HepG2 (cell line): ENCODE results near the gene ABCA8. TPM values are rescaled to one million over a fixed set of nuclear protein-coding genes. Genes with fewer than 3 reads are reported as not detected.

ENCODE experiments used
- ATAC-seq: fragments of 200-7000 bp; cut with Tn5 transposase; 3 replicates; pipeline ENCODE4 v1.9.1; 2020; ENCODE audit warnings: mild to moderate bottlenecking, moderate library complexity
- BruUV-seq: library from RNA; stranded (reverse); fragments of 400-500 nt; replicated peaks from 2 replicates; lab custom pipeline; 2021; lab: Mats Ljungman, UMichigan
- CTCF ChIA-PET: fragments of 300-600 bp; formaldehyde crosslinking; extraction: SDS; loops from one replicate; lab custom pipeline; 2021; ENCODE audit warnings: low total read pairs, inconsistent platforms, low intra/inter-chr PET ratio; lab: Yijun Ruan, JAX
- POLR2A ChIA-PET: fragments of 350-600 bp; sonication (Branson Sonifier 250); formaldehyde crosslinking; loops from one replicate; lab custom pipeline; 2020; ENCODE audit warnings: antibody characterized with exemption, inconsistent platforms; lab: Yijun Ruan, JAX
- DNase-seq: peaks from one replicate; pipeline ENCODE4 v3.0.0-alpha.2; 2015; ENCODE audit warnings: low spot score
- FAIRE-seq: peaks from 3 replicates; lab custom pipeline; 2011; peaks lifted over from hg19 to GRCh38; lab: Jason Lieb, UNC
- H2AFZ ChIP-seq: one replicate; pipeline ENCODE4 v1.6.1; 2011; ENCODE audit warnings: low read length, inconsistent platforms
- H3K27ac ChIP-seq: fragments of 300-600 bp; 3 replicates; pipeline ENCODE4 v1.8.0; 2011; ENCODE audit warnings: mixed run types, mild to moderate bottlenecking, mixed read lengths, low read length, inconsistent platforms; ENCODE audit not compliant: insufficient read depth; ENCODE audit errors: extremely low read length
- H3K27me3 ChIP-seq, 2 experiments: fragments of 200-600 bp in 1 of 2; 2 replicates in 1 of 2; 3 replicates in 1 of 2; pipeline versions ENCODE4 v1.6.0 to v1.8.0; 2011; ENCODE audit warnings: low read length in 2 of 2, mild to moderate bottlenecking in 2 of 2, moderate library complexity in 2 of 2, inconsistent platforms in 1 of 2; ENCODE audit not compliant: insufficient read depth in 2 of 2, control insufficient read depth in 1 of 2
- H3K36me3 ChIP-seq, 2 experiments: fragments of 200-600 bp in 1 of 2; replicated peaks in 1 of 2; 2 replicates in 1 of 2; 3 replicates in 1 of 2; pipeline versions ENCODE4 v1.5.1 to v1.8.0; 2011; ENCODE audit warnings: low read length in 2 of 2, inconsistent platforms in 1 of 2; ENCODE audit not compliant: insufficient read depth in 2 of 2, control insufficient read depth in 1 of 2
- H3K4me1 ChIP-seq: 2 replicates; pipeline ENCODE4 v1.5.1; 2012; ENCODE audit warnings: low read length, inconsistent platforms; ENCODE audit not compliant: insufficient read depth
- H3K4me2 ChIP-seq: 2 replicates; pipeline ENCODE4 v1.6.0; 2011; ENCODE audit warnings: low read depth, low read length, inconsistent platforms
- H3K4me3 ChIP-seq, 3 experiments: fragments of 200-600 bp in 1 of 3; sonication (generic), shearing (Covaris generic) in 1 of 3; replicated peaks in 1 of 3; 2 replicates each; pipeline ENCODE4 v1.5.1; 2011 to 2016; ENCODE audit warnings: low read length in 3 of 3, inconsistent platforms in 2 of 3, low read depth in 2 of 3, mild to moderate bottlenecking in 2 of 3, control low read depth in 1 of 3, mixed read lengths in 1 of 3; ENCODE audit not compliant: insufficient read depth in 1 of 3
- H3K79me2 ChIP-seq: one replicate; pipeline ENCODE4 v1.6.1; 2011; ENCODE audit warnings: low read length, inconsistent platforms; ENCODE audit not compliant: insufficient read depth
- H3K9ac ChIP-seq: 2 replicates; pipeline ENCODE4 v1.6.0; 2011; ENCODE audit warnings: mild to moderate bottlenecking, low read depth, low read length, inconsistent platforms; ENCODE audit not compliant: insufficient read depth
- H3K9me3 ChIP-seq: 2 replicates; pipeline ENCODE4 v1.5.1; 2012; ENCODE audit warnings: mild to moderate bottlenecking, low read length
- H4K20me1 ChIP-seq: 2 replicates; pipeline ENCODE4 v1.6.0; 2011; ENCODE audit warnings: inconsistent platforms, mild to moderate bottlenecking, low read length, moderate library complexity; ENCODE audit not compliant: insufficient read depth
- CHD2 ChIP-seq: IDR thresholded peaks from 2 replicates; pipeline ENCODE4 v1.6.1; 2011; ENCODE audit warnings: low read depth, low read length, improper control_type of control experiment
- HNRNPK ChIP-seq: fragments of 200-400 bp; formaldehyde crosslinking; IDR thresholded peaks from 2 replicates; pipeline ENCODE4 v1.6.1; 2018; ENCODE audit warnings: low read length, low read depth, moderate library complexity, mild to moderate bottlenecking; ENCODE audit not compliant: poor library complexity, severe bottlenecking
- HOXA3 ChIP-seq: sonication (generic); formaldehyde crosslinking; IDR thresholded peaks from 2 replicates; pipeline ENCODE4 v1.5.0; 2020; ENCODE audit warnings: missing genetic modification reagents
- JUND ChIP-seq: sonication (generic); formaldehyde crosslinking; IDR thresholded peaks from 2 replicates; pipeline ENCODE4 v1.8.0; 2022; ENCODE audit warnings: mild to moderate bottlenecking, missing genetic modification reagents
- KMT2A ChIP-seq: sonication (generic); formaldehyde crosslinking; IDR thresholded peaks from 2 replicates; pipeline ENCODE4 v1.4.0; 2020; ENCODE audit warnings: missing genetic modification reagents
- NFIC ChIP-seq: IDR thresholded peaks from 2 replicates; pipeline ENCODE4 v1.6.1; 2012; ENCODE audit warnings: mild to moderate bottlenecking, low read length, inconsistent platforms
- RFX1 ChIP-seq: fragments of 450-650 bp; IDR thresholded peaks from 2 replicates; pipeline ENCODE4 v1.6.1; 2017
- RXRB ChIP-seq: IDR thresholded peaks from 2 replicates; pipeline ENCODE4 v1.6.1; 2016; ENCODE audit warnings: borderline replicate concordance, missing genetic modification reagents, missing compliant biosample characterization
- SP2 ChIP-seq: sonication (generic); formaldehyde crosslinking; IDR thresholded peaks from 2 replicates; pipeline ENCODE4 v1.5.1; 2020; ENCODE audit warnings: mild to moderate bottlenecking, missing genetic modification reagents
- ZBTB20 ChIP-seq: sonication (generic); formaldehyde crosslinking; IDR thresholded peaks from 2 replicates; pipeline ENCODE4 v1.8.1; 2023; ENCODE audit warnings: missing genetic modification reagents, low read depth, mild to moderate bottlenecking, borderline replicate concordance
- ZC3H13 ChIP-seq: sonication (generic); formaldehyde crosslinking; IDR thresholded peaks from 2 replicates; pipeline ENCODE4 v1.8.1; 2023; ENCODE audit warnings: mild to moderate bottlenecking, missing genetic modification reagents, moderate library complexity
- WGBS: methylation state at CpG from one replicate; pipeline ENCODE4 v1.1.6; 2017; ENCODE audit warnings: low lambda C conversion rate; 5-methylcytosine and 5-hydroxymethylcytosine counted together
- in situ Hi-C: cut with HindIII; loops from 2 replicates; pipeline ENCODE4 v1.10.0; 2017; ENCODE audit warnings: low pct_unique_long_range_greater_than_20kb; ENCODE audit not compliant: extremely low pct_ligation_motif_present
- intact Hi-C: fragments of 100-400 bp; cut with micrococcal nuclease; formaldehyde crosslinking; loops from one replicate; pipeline ENCODE4 v1.10.0; 2022; ENCODE audit not compliant: unreplicated experiment
- polyA plus RNA-seq, 8 experiments: library from polyadenylated mRNA; depleted of rRNA in 3 of 8; stranded (reverse) in 7 of 8; unstranded in 1 of 8; fragments of >200 nt; fragmentation: Illumina TruSeq in 4 of 8; extraction: Trizol in 4 of 8; gene quantifications; 2 replicates each; pipeline versions ENCODE4 v1.2.1 to v1.2.3, GENCODE V29; 2011 to 2016; ENCODE audit warnings: low read depth in 4 of 8, missing spikeins in 1 of 8, mixed read lengths in 1 of 8; ENCODE audit not compliant: insufficient read depth in 1 of 8
- total RNA-seq, 5 experiments: library from RNA; depleted of rRNA; stranded (reverse); fragments of >200 nt; fragmentation: Illumina TruSeq; extraction: Trizol; gene quantifications; 2 replicates each; pipeline ENCODE4 v1.2.3, GENCODE V29; 2016; ENCODE audit warnings: low read depth in 1 of 5
- TF ChIP-seq, protein P1 (sequence below): sonication (generic); formaldehyde crosslinking; IDR thresholded peaks from 2 replicates; pipeline ENCODE4 v1.4.0; 2020; ENCODE audit warnings: missing genetic modification reagents, borderline replicate concordance
- TF ChIP-seq, protein P2 (sequence below): sonication (generic); formaldehyde crosslinking; IDR thresholded peaks from 2 replicates; pipeline ENCODE4 v1.4.0; 2020; ENCODE audit warnings: missing genetic modification reagents
- TF ChIP-seq, protein P3 (sequence below): IDR thresholded peaks from 2 replicates; pipeline ENCODE4 v1.6.1; 2016; ENCODE audit warnings: low read depth, control low read depth
- TF ChIP-seq, protein P4 (sequence below): sonication (generic); formaldehyde crosslinking; IDR thresholded peaks from 2 replicates; pipeline ENCODE4 v1.4.0; 2020; ENCODE audit warnings: mild to moderate bottlenecking, missing genetic modification reagents

The ABCA8 gene
- total and polyA plus RNA-seq, 2 of the 13 experiments (the other 11 are each of a cell fraction or from before 2014, with no cell fraction given): 0.05 to 0.18 TPM

DNA sequence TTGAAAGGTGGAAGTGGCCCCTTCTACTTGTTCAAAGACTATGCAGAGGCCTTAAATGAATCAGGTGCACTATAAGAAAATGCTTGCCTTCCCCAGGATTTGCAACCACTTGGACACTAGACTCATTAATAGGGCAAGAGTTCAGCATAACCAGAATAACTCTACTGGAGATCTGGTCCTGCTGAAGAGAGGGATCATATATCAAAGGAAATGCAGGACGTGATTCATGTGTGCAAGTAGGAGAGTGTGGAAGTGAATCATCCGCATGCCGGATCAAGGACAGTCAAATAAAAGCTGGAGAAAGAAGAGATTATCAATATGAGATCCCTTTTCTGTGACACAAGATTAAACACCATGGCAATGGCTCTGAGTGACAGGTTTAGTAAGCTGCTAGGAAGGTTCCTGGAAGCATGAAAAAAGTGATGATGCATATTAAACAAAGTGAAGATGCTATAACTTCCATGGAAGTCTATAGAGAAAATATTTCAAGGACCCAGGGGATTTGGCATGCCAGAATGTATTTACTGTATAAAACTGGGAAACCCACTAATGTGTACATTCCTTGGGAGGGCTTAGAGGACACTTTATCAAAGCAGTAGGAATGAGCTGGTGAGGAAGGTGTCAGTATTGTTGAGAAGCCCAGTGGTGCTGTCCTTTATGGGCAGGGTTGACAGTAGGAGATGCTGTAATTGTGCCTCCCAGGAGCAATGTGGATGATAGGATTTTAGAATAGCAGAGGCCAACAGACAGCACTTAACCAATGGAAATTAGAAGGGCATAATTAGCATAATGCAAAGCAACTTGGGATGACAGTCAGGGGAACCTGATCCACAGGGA, 133.1 kb downstream of the ABCA8 start:
- no peaks in the 10 kb centered on the region for H3K36me3 ChIP-seq
- H3K4me2 ChIP-seq: peak overlapping the region; percentile 76
- no peaks in the 10 kb centered on the region for H4K20me1 ChIP-seq
- WGBS: under 1% methylated on average over 3 of the region's 3 CpGs
- no peaks in the 10 kb centered on the region for H3K27me3 ChIP-seq
- DNase-seq (peak; percentile 99), FAIRE-seq (peak; percentile 8), ATAC-seq (peak; percentile 85)
- H3K4me3 ChIP-seq: peak overlapping the region in 2 of 3 experiments; percentile 53 to 57; a peak in 3 of 6 replicates
- H3K27ac ChIP-seq: peak overlapping the region; percentile 91
- peaks cover 79% of the 10 kb centered on the region for H3K4me1 ChIP-seq
- H3K79me2 ChIP-seq: no peaks in the 10 kb centered on the region
- in situ Hi-C loops (no loop called here), intact Hi-C loops (loop anchor here (1.0 to 2.0 kb wide), 2 partner anchors 45 to 87 kb away; no protein-coding TSS in a partner anchor)
- ChIA-PET POLR2A (interaction anchor here (0.6 to 2.5 kb wide), 11 partner anchors 15 to 288 kb away, joined by 3 to 37 read pairs (median 6); no protein-coding TSS in a partner anchor), CTCF (interaction anchor here (0.8 kb wide), 1 partner anchor 44 kb away, joined by 3 read pairs; no protein-coding TSS in a partner anchor)
- H2AFZ ChIP-seq: no peak overlapping the region
- H3K9me3 ChIP-seq: peaks cover 8% of the 10 kb centered on the region; the same call in 1 of the 2 replicates
- peak overlapping the region; percentile 77 for H3K9ac ChIP-seq
- BruUV-seq: no TSS peak
- peak; percentile 93 for TF ChIP-seq JUND (CRISPR knock-in tag)
- TF ChIP-seq RFX1: peak; percentile 52; the same call in 1 of the 2 replicates
- TF ChIP-seq, protein P1, sequence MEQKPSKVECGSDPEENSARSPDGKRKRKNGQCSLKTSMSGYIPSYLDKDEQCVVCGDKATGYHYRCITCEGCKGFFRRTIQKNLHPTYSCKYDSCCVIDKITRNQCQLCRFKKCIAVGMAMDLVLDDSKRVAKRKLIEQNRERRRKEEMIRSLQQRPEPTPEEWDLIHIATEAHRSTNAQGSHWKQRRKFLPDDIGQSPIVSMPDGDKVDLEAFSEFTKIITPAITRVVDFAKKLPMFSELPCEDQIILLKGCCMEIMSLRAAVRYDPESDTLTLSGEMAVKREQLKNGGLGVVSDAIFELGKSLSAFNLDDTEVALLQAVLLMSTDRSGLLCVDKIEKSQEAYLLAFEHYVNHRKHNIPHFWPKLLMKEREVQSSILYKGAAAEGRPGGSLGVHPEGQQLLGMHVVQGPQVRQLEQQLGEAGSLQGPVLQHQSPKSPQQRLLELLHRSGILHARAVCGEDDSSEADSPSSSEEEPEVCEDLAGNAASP (CRISPR knock-in tag): peak; percentile 64; the same call in 1 of the 2 replicates
- TF ChIP-seq, protein P2, sequence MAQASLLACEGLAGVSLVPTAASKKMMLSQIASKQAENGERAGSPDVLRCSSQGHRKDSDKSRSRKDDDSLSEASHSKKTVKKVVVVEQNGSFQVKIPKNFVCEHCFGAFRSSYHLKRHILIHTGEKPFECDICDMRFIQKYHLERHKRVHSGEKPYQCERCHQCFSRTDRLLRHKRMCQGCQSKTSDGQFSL: no peak
- no peak for TF ChIP-seq SP2
- TF ChIP-seq ZC3H13 (CRISPR knock-in tag): no peak
- TF ChIP-seq RXRB (CRISPR knock-in tag): peak; percentile 96
- TF ChIP-seq, protein P3, sequence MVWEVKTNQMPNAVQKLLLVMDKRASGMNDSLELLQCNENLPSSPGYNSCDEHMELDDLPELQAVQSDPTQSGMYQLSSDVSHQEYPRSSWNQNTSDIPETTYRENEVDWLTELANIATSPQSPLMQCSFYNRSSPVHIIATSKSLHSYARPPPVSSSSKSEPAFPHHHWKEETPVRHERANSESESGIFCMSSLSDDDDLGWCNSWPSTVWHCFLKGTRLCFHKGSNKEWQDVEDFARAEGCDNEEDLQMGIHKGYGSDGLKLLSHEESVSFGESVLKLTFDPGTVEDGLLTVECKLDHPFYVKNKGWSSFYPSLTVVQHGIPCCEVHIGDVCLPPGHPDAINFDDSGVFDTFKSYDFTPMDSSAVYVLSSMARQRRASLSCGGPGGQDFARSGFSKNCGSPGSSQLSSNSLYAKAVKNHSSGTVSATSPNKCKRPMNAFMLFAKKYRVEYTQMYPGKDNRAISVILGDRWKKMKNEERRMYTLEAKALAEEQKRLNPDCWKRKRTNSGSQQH (CRISPR knock-in tag): peak; percentile 30; the same call in 1 of the 2 replicates
- no peak for TF ChIP-seq KMT2A
- no peak for TF ChIP-seq CHD2
- TF ChIP-seq ZBTB20 (CRISPR knock-in tag): peak; percentile 44; the same call in 1 of the 2 replicates
- TF ChIP-seq NFIC: peak; percentile 89; the same call in 1 of the 2 replicates
- TF ChIP-seq, protein P4, sequence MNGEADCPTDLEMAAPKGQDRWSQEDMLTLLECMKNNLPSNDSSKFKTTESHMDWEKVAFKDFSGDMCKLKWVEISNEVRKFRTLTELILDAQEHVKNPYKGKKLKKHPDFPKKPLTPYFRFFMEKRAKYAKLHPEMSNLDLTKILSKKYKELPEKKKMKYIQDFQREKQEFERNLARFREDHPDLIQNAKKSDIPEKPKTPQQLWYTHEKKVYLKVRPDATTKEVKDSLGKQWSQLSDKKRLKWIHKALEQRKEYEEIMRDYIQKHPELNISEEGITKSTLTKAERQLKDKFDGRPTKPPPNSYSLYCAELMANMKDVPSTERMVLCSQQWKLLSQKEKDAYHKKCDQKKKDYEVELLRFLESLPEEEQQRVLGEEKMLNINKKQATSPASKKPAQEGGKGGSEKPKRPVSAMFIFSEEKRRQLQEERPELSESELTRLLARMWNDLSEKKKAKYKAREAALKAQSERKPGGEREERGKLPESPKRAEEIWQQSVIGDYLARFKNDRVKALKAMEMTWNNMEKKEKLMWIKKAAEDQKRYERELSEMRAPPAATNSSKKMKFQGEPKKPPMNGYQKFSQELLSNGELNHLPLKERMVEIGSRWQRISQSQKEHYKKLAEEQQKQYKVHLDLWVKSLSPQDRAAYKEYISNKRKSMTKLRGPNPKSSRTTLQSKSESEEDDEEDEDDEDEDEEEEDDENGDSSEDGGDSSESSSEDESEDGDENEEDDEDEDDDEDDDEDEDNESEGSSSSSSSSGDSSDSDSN: 0 out of 2 replicates have a peak, but pooled peaks have one; percentile 18
- no peak for TF ChIP-seq HNRNPK
- peak; percentile 51; the same call in 1 of the 2 replicates for TF ChIP-seq HOXA3
